ENCODE data around the gene COMMD3.
"Not testable (repeated sequence)": the region's sequence is repeated elsewhere in the genome, so short reads cannot be mapped to it uniquely, and the experiment has no call there.

Gene COMMD3

GRCh38 chr10:22316286-22317075 lies at the start of gene COMMD3:
Gene COMMD3 (plus strand): TSS chr10:22316388. CDS start chr10:22316418, 30 bp downstream.
- peak; percentile 88 for ATAC-seq
- Mint-ChIP-seq H3K9me3 (no peaks in the 10 kb centered on the region), H3K36me3 (no peaks in the 10 kb centered on the region), H3K4me3 (peak within 1 kb of the TSS; percentile 97), H3K27ac (peak within 1 kb of the TSS; percentile 98), H3K27me3 (no peaks in the 10 kb centered on the region), H3K4me1 (peaks cover 17% of the 10 kb centered on the region)

- Mint-ChIP-seq H3K4me3 (no peak overlapping the region), H3K4me1 (no peaks in the 10 kb centered on the region), H3K36me3 (no peaks in the 10 kb centered on the region), H3K9me3 (no peaks in the 10 kb centered on the region), H3K27ac (no peak overlapping the region), H3K27me3 (peaks cover 37% of the 10 kb centered on the region)
- no peak for ATAC-seq
Measured at GRCh38 chr10:22268503-22268902, 47.7 kb upstream of the COMMD3 start.

- H3K4me1 Mint-ChIP-seq, result no peaks in the 10 kb centered on the region
- H3K9me3 Mint-ChIP-seq, result no peaks in the 10 kb centered on the region
- no peak overlapping the region for H3K4me3 Mint-ChIP-seq
- no peak overlapping the region for H3K27ac Mint-ChIP-seq
- peaks cover 20% of the 10 kb centered on the region for H3K27me3 Mint-ChIP-seq
- ATAC-seq, result no peak
- no peaks in the 10 kb centered on the region for H3K36me3 Mint-ChIP-seq
Measured at GRCh38 chr10:22271786-22272185, 44.4 kb upstream of the COMMD3 start.

- ATAC-seq, result no peak
- H3K4me1 Mint-ChIP-seq, result no peaks in the 10 kb centered on the region
- H3K27ac Mint-ChIP-seq, result no peak overlapping the region
- peaks cover 8% of the 10 kb centered on the region for H3K27me3 Mint-ChIP-seq
- no peaks in the 10 kb centered on the region for H3K9me3 Mint-ChIP-seq
- no peaks in the 10 kb centered on the region for H3K36me3 Mint-ChIP-seq
- H3K4me3 Mint-ChIP-seq, result no peak overlapping the region
Measured at GRCh38 chr10:22278441-22278782, 37.8 kb upstream of the COMMD3 start.

- Mint-ChIP-seq H3K27me3 (peaks cover 8% of the 10 kb centered on the region), H3K9me3 (no peaks in the 10 kb centered on the region), H3K27ac (no peak overlapping the region), H3K4me3 (no peak overlapping the region), H3K36me3 (no peaks in the 10 kb centered on the region), H3K4me1 (no peaks in the 10 kb centered on the region)
- ATAC-seq, result no peak
Measured at GRCh38 chr10:22280078-22280477, 36.1 kb upstream of the COMMD3 start.

GRCh38 chr10:22285130-22285529 lies 31.1 kb upstream of the COMMD3 start:
- no peak overlapping the region for H3K4me3 Mint-ChIP-seq
- ATAC-seq, result no peak
- H3K27me3 Mint-ChIP-seq, result no peaks in the 10 kb centered on the region
- H3K4me1 Mint-ChIP-seq, result no peaks in the 10 kb centered on the region
- H3K36me3 Mint-ChIP-seq, result no peaks in the 10 kb centered on the region
- H3K27ac Mint-ChIP-seq, result no peak overlapping the region
- H3K9me3 Mint-ChIP-seq, result no peaks in the 10 kb centered on the region

GRCh38 chr10:22293747-22294404 lies 22.3 kb upstream of the COMMD3 start:
- H3K27me3 Mint-ChIP-seq, result peaks cover 20% of the 10 kb centered on the region
- no peaks in the 10 kb centered on the region for H3K36me3 Mint-ChIP-seq
- no peak for ATAC-seq
- no peak overlapping the region for H3K27ac Mint-ChIP-seq
- H3K4me1 Mint-ChIP-seq, result no peaks in the 10 kb centered on the region
- no peaks in the 10 kb centered on the region for H3K9me3 Mint-ChIP-seq
- no peak overlapping the region for H3K4me3 Mint-ChIP-seq

GRCh38 chr10:22294694-22295093 lies 21.5 kb upstream of the COMMD3 start:
- H3K4me3 Mint-ChIP-seq, result no peak overlapping the region
- no peaks in the 10 kb centered on the region for H3K9me3 Mint-ChIP-seq
- no peaks in the 10 kb centered on the region for H3K4me1 Mint-ChIP-seq
- H3K27me3 Mint-ChIP-seq, result peaks cover 20% of the 10 kb centered on the region
- no peak for ATAC-seq
- no peak overlapping the region for H3K27ac Mint-ChIP-seq
- H3K36me3 Mint-ChIP-seq, result no peaks in the 10 kb centered on the region

- H3K27me3 Mint-ChIP-seq, result peaks cover 20% of the 10 kb centered on the region
- H3K9me3 Mint-ChIP-seq, result no peaks in the 10 kb centered on the region
- no peak overlapping the region for H3K27ac Mint-ChIP-seq
- no peaks in the 10 kb centered on the region for H3K4me1 Mint-ChIP-seq
- H3K36me3 Mint-ChIP-seq, result no peaks in the 10 kb centered on the region
- no peak overlapping the region for H3K4me3 Mint-ChIP-seq
- ATAC-seq, result no peak
Measured at GRCh38 chr10:22301193-22301592, 15.0 kb upstream of the COMMD3 start.

- Mint-ChIP-seq H3K36me3 (no peaks in the 10 kb centered on the region), H3K4me1 (no peaks in the 10 kb centered on the region), H3K27me3 (no peaks in the 10 kb centered on the region), H3K9me3 (no peaks in the 10 kb centered on the region), H3K27ac (no peak overlapping the region), H3K4me3 (no peak overlapping the region)
- ATAC-seq, result no peak
Measured at GRCh38 chr10:22303461-22303860, 12.7 kb upstream of the COMMD3 start.

- no peaks in the 10 kb centered on the region for H3K9me3 Mint-ChIP-seq
- no peaks in the 10 kb centered on the region for H3K4me1 Mint-ChIP-seq
- H3K27me3 Mint-ChIP-seq, result no peaks in the 10 kb centered on the region
- ATAC-seq, result no peak
- no peaks in the 10 kb centered on the region for H3K36me3 Mint-ChIP-seq
- H3K27ac Mint-ChIP-seq, result no peak overlapping the region
- no peak overlapping the region for H3K4me3 Mint-ChIP-seq
Measured at GRCh38 chr10:22305721-22306120, 10.5 kb upstream of the COMMD3 start.

GRCh38 chr10:22308390-22308789 lies 7.8 kb upstream of the COMMD3 start:
- H3K4me3 Mint-ChIP-seq, result no peak overlapping the region
- peak; percentile 70 for ATAC-seq
- no peaks in the 10 kb centered on the region for H3K36me3 Mint-ChIP-seq
- H3K27ac Mint-ChIP-seq, result no peak overlapping the region
- no peaks in the 10 kb centered on the region for H3K9me3 Mint-ChIP-seq
- no peaks in the 10 kb centered on the region for H3K27me3 Mint-ChIP-seq
- no peaks in the 10 kb centered on the region for H3K4me1 Mint-ChIP-seq

- Mint-ChIP-seq H3K27ac (no peak overlapping the region), H3K9me3 (no peaks in the 10 kb centered on the region), H3K4me1 (no peaks in the 10 kb centered on the region), H3K36me3 (no peaks in the 10 kb centered on the region), H3K27me3 (no peaks in the 10 kb centered on the region), H3K4me3 (no peak overlapping the region)
- no peak for ATAC-seq
Measured at GRCh38 chr10:22309180-22310000, 6.8 kb upstream of the COMMD3 start.

GRCh38 chr10:22310012-22310411 lies 6.2 kb upstream of the COMMD3 start:
- not testable (repeated sequence) for ATAC-seq, H3K9me3 Mint-ChIP-seq, H3K4me1 Mint-ChIP-seq, H3K36me3 Mint-ChIP-seq, H3K27ac Mint-ChIP-seq, H3K4me3 Mint-ChIP-seq, H3K27me3 Mint-ChIP-seq

- Mint-ChIP-seq H3K27me3 (no peaks in the 10 kb centered on the region), H3K9me3 (no peaks in the 10 kb centered on the region), H3K4me1 (peaks cover 10% of the 10 kb centered on the region), H3K4me3 (no peak overlapping the region), H3K36me3 (no peaks in the 10 kb centered on the region), H3K27ac (no peak overlapping the region)
- ATAC-seq, result no peak
Measured at GRCh38 chr10:22310928-22311327, 5.3 kb upstream of the COMMD3 start.
